HT1080 (cell line): ENCODE measurements around the gene EHMT2. TPM values are rescaled to one million over a fixed set of nuclear protein-coding genes. Genes with fewer than 3 reads are reported as not detected.
A peak's percentile ranks its signal among the peaks of the same experiment; 100 is the strongest.
"Not testable (repeated sequence)": the region's sequence is repeated elsewhere in the genome, so short reads cannot be mapped to it uniquely, and the experiment has no call there.

Experiments used
- DNase-seq: peaks from one replicate; pipeline ENCODE4 v3.0.0-alpha.2; 2015; ENCODE audit warnings: low read depth
- polyA plus RNA-seq, 2 experiments: library from polyadenylated mRNA; depleted of rRNA; stranded (reverse); fragments of >200 nt; gene quantifications; 2 replicates each; pipeline ENCODE4 v1.2.3, GENCODE V29; 2015
- total RNA-seq: library from RNA; depleted of rRNA; stranded (reverse); fragments of >200 nt; shearing (Covaris generic); gene quantifications from 2 replicates; pipeline ENCODE4 v1.2.3, GENCODE V29; 2014; rRNA removed

The EHMT2 gene
- 56.7 and 57.5 TPM in 2 replicates for total RNA-seq
- polyA plus RNA-seq (2015; cell fraction: cytosol; rRNA removed), result 32.2 and 34.3 TPM in 2 replicates
- 72.8 and 79.2 TPM in 2 replicates for polyA plus RNA-seq (2015; cell fraction: nucleus; rRNA removed)

DNA sequence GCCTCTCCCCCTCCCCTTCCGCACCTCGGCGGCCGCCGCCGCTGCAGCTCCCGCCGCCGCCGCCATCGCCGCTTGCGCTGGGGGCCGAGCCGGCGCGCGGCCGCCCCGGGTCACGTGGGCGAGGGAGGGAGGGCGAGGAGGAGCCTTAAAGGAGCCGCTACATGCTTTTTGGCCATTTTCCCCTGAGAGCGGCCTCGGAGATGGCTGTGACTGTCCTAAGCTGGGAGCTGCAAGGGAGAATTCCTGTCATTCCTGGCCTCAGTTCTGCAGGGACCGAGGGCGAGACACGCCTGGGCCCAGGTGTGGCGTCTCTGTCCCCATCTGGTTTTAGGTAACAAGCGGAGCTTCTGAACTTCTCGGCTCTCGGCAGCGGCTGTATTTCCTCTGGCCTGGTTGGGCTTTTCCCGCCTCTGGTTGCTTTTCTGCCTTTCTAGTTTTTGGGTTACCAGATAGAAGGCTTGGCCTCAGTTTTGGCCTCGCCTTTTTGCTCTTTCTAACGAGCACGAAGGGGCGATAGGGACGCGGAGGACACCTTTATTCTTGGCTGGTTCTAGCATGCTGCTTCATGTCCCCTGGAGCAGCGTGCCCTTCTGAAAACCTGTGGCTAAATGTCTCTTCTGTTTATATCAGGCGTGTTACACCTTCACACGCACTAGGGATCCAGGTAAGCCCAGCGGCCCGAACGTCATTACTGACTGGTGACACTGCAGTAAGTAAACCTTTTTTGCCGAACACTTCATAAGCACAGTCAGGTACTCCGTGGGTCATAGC lies at the start of gene EHMT2:
Gene EHMT2, minus strand, starts transcription at position 87 of the 771 bp plus-strand sequence. Its CDS starts 21 bp downstream, at position 66.
- peak; percentile 75 for DNase-seq

DNA sequence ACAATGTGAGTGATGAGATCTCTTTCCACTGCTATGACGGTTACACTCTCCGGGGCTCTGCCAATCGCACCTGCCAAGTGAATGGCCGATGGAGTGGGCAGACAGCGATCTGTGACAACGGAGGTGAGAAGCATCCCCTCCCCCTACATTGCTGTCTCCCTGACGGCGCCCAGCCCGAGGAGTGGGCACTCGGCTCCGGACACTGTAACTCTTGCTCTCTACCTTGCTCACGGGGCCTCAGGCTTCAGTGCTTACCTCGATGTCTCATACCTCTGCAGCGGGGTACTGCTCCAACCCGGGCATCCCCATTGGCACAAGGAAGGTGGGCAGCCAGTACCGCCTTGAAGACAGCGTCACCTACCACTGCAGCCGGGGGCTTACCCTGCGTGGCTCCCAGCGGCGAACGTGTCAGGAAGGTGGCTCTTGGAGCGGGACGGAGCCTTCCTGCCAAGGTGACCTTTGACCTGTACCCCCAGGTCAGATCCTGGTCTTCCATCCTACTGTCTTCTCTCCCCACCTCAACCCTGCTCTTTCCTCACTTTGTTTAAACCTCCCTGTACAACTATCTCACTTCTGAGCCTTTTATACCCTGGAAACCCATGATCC lies 49.7 kb upstream of the EHMT2 start:
- DNase-seq, result no peak

DNA sequence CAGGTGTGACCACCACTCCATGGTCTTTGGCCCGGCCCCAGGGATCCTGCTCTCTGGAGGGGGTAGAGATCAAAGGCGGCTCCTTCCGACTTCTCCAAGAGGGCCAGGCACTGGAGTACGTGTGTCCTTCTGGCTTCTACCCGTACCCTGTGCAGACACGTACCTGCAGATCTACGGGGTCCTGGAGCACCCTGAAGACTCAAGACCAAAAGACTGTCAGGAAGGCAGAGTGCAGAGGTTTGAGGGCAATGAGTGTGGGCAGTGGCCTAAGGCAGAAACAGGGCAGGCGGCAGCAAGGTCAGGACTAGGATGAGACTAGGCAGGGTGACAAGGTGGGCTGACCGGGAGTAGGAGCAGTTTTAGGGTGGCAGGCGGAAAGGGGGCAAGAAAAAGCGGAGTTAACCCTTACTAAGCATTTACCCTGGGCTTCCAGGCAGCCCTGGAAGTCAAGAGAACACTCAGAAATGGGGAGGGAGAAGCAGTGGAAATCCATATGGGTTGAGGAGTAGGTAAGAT lies 48.9 kb upstream of the EHMT2 start:
- DNase-seq, result no peak

DNA sequence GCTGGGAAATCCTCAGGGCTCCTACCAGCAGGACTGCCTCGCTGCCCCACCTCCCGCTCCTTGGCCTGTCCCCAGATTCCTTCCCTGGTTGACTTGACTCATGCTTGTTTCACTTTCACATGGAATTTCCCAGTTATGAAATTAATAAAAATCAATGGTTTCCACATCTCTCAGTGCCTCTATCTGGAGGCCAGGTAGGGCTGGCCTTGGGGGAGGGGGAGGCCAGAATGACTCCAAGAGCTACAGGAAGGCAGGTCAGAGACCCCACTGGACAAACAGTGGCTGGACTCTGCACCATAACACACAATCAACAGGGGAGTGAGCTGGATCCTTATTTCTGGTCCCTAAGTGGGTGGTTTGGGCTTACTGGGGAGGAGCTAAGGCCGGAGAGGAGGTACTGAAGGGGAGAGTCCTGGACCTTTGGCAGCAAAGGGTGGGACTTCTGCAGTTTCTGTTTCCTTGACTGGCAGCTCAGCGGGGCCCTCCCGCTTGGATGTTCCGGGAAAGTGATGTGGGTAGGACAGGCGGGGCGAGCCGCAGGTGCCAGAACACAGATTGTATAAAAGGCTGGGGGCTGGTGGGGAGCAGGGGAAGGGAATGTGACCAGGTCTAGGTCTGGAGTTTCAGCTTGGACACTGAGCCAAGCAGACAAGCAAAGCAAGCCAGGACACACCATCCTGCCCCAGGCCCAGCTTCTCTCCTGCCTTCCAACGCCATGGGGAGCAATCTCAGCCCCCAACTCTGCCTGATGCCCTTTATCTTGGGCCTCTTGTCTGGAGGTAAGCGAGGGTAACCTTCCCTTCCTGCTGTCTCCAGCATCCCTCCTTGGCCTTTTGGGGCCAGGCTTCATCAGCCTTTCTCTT lies 48.2 kb upstream of the EHMT2 start, which contains the start of gene CFB:
Gene CFB, plus strand, starts transcription at position 589 of the 863 bp plus-strand sequence. Its CDS starts 127 bp downstream, at position 716.
- peak; percentile 42 for DNase-seq

DNA sequence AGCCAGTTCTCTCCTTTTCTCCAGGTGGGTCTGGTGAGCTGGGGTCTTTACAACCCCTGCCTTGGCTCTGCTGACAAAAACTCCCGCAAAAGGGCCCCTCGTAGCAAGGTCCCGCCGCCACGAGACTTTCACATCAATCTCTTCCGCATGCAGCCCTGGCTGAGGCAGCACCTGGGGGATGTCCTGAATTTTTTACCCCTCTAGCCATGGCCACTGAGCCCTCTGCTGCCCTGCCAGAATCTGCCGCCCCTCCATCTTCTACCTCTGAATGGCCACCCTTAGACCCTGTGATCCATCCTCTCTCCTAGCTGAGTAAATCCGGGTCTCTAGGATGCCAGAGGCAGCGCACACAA lies 47.6 kb upstream of the EHMT2 start:
- DNase-seq, result no peak

DNA sequence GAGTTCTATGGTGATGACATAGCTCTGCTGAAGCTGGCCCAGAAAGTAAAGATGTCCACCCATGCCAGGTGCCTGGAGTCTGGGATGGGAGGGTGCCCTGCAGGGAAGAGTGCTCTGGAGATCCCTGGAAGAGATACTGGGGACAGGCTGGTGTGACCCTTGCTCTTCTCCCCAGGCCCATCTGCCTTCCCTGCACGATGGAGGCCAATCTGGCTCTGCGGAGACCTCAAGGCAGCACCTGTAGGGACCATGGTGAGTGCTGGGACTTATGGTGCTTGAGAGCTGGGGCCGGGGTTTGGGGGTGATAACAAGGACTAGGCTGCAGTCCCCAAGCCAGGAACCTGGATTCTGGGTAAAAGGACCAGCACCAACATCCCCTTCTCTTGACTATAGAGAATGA lies 46.2 kb upstream of the EHMT2 start:
- no peak for DNase-seq

DNA sequence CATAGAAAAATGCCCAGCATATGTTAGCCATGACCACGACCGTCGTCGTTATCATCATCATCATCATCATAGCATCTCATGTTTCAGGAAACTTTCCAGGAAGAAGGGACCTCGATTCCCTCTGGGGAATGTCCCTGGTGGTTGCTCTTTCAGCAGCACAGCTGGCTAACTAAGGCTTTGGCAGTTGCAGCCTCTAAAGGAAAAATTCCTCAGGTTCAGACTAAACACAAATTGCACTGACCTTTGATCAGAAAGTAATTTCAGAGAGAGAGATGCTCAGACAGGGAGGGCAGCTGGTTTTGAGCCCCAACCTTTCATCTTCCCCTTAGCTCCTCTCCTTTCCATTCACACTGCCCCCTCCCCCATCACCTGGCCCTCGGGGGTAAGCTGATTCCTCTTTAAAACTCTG lies 42.8 kb upstream of the EHMT2 start:
- DNase-seq, result peak; percentile 45

DNA sequence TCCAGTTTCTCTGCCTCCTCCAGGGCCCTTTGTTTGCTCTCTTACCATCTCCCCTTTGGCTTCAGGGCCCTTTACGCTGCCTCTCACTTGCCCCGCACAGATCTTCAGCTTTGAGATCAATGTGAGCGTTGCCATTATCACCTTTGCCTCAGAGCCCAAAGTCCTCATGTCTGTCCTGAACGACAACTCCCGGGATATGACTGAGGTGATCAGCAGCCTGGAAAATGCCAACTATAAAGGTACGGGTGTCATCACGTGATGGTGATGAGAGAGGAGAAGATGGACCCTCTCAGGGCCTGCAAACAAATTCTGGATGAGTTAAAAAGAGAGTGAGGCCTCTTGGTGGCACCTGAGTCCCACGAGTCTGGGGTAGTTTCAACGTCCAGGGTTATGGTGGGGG lies 38.3 kb upstream of the EHMT2 start:
- no peak for DNase-seq

DNA sequence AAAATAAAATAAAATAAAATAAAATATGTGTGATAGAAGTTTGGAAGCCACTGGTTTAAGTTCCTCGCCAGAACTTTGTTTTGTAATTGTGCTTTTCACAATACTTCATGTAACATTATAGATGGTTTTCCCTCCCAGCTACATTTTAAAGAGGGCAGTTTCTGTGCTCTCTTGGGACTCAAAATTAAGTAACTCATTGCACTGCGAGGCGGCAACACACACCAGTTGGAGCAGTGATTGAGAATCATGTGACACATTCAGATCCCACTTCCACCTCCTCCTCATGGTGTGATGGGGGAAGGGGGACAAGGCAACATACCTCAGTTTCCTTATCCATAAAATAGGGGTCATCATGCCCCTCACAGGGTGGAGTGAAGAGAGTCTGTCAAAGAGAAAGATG lies 37.5 kb upstream of the EHMT2 start:
- no peak for DNase-seq

DNA sequence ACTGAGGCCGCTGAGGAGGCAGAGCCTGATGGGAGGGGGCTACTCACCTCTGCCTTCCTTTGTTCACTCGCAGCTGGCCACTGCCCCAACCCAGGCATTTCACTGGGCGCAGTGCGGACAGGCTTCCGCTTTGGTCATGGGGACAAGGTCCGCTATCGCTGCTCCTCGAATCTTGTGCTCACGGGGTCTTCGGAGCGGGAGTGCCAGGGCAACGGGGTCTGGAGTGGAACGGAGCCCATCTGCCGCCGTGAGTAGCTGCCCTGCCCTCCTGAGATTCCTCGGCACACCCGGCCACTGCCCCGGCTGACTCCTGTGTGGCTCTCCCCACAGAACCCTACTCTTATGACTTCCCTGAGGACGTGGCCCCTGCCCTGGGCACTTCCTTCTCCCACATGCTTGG lies 36.0 kb upstream of the EHMT2 start:
- no peak for DNase-seq

DNA sequence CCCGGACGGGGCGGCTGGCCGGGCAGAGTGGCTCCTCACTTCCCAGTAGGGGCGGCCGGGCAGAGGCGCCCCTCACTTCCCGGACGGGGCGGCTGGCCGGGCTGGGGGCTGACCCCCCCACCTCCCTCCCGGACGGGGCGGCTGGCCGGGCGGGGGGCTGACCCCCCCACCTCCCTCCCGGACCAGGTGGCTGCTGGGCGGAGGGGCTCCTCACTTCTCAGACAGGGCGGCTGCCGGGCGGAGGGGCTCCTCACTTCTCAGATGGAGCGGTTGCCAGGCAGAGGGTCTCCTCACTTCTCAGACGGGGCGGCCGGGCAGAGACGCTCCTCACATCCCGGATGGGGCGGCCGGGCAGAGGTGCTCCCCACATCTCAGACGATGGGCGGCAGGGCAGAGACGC lies 34.6 kb upstream of the EHMT2 start:
- not testable (repeated sequence) for DNase-seq

DNA sequence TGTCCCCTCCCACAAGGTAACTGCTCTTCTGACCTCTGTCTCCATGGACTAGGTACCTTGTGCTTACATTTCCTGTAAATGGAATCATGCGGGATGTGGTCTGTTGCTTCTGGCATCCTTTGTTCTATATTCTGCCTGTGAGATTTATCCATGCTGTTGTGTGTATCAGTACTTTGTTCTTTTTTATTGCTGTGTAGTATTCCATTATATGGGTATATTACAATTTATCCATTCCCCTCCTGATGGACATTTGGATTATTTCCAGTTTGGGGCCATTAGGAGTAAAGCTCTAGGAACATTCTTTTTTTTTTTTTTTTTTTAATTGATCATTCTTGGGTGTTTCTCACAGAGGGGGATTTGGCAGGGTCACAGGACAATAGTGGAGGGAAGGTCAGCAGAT lies 33.5 kb upstream of the EHMT2 start:
- DNase-seq, result no peak

DNA sequence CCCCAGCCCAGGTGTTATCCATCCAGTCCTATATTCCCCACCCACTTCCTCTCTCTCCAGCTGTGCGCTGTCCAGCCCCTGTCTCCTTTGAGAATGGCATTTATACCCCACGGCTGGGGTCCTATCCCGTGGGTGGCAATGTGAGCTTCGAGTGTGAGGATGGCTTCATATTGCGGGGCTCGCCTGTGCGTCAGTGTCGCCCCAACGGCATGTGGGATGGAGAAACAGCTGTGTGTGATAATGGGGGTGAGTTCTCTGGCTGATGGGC lies 31.1 kb upstream of the EHMT2 start:
- no peak for DNase-seq

DNA sequence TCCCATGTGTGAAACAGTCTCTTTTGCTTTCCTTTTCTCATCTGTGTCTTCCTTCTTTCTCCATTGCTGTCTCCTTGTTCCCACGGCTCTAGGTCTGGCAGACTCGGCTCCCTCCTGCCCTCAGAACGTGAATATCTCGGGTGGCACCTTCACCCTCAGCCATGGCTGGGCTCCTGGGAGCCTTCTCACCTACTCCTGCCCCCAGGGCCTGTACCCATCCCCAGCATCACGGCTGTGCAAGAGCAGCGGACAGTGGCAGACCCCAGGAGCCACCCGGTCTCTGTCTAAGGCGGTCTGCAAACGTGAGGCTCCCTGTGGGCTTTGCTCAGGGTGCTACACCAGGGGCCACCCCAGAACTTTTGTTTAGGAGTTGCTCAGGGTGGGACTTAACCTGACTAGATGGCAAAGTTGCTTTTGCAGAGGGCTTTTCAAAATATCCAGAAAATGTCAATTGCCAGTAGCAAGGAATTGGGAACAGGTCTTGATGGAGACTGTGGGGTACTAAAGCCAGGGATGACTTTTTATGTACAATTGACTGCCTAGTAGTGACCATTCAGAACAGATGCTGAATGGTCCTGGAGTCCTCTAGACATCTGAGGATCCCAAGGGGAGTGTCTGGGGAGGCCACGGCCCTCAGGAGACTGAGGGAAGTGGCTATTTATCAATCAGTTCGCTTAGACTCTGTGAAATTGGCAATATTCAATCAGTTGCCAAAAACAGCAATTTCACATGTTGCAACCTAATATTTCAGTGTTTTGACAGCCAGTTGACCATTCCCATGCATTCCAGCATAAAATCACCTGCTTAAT lies 30.6 kb upstream of the EHMT2 start:
- no peak for DNase-seq

DNA sequence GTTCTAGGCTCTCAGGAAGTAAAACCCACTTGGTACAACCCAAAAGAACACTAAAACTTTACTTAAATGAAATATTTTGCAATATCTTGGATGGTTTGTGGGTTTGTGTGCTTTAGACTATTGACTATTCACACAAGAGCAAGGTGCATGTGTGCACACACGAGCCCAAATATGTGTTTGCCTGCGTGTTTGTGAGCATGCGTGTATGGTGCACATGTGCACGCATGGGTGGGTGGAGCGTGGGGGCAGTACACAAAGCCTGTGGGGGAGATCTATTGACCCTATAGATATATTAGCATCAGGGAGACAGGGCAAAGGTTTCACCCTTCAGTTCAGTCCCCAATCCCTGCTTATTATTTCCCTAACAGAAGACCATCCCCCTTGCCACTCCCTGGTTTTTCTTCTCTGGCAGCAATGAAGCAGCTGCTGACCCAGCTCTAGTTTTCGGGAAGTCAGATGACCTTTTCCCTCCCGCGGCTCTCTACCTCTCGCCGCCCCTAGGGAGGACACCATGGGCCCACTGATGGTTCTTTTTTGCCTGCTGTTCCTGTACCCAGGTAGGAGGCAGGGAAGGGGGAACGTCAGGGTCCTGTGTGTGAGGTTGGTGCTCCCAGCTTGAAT lies 29.9 kb upstream of the EHMT2 start, which contains the start of gene C2:
Gene C2, plus strand, starts transcription at position 476 of the 621 bp plus-strand sequence. Its CDS starts 36 bp downstream, at position 512.
- DNase-seq, result no peak

DNA sequence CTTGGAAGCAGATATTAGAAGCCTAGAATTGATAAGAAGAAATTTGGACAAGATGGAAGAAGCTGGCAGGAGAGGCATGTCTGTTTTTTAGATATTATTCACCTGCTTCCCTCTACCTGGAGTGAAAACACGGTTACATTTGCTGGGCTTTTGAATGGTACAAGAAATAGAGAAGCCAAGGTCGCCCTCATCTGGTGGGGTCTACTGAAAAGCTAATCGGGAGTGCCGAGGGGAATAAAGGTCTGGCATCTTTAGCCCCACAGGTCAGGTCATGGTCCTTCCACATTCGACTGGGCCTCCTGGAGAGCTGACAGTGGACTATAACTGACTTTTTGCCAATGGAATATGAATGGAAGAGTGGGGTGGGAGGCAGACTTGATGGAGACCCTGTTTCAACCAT lies 25.4 kb upstream of the EHMT2 start:
- DNase-seq, result no peak

DNA sequence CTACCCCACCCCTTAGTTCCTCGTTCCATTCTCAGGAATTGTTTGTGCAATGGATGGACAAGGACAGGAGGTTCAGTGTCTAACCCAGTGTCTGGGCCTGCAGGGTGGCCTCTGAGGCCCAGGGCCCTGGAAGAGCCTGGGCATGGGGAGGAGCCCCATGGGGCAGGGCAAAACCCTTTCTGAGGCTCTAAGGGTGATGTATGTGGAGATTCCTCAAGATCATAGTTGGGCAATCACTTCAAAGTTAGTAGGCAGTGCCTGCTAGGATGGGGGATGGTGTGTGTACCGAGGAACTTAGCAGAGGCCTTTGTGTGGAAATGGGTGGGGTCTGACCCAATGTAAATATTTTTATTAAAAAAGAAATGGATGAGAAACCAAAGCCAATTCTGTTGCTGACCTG lies 23.3 kb upstream of the EHMT2 start:
- DNase-seq, result no peak

DNA sequence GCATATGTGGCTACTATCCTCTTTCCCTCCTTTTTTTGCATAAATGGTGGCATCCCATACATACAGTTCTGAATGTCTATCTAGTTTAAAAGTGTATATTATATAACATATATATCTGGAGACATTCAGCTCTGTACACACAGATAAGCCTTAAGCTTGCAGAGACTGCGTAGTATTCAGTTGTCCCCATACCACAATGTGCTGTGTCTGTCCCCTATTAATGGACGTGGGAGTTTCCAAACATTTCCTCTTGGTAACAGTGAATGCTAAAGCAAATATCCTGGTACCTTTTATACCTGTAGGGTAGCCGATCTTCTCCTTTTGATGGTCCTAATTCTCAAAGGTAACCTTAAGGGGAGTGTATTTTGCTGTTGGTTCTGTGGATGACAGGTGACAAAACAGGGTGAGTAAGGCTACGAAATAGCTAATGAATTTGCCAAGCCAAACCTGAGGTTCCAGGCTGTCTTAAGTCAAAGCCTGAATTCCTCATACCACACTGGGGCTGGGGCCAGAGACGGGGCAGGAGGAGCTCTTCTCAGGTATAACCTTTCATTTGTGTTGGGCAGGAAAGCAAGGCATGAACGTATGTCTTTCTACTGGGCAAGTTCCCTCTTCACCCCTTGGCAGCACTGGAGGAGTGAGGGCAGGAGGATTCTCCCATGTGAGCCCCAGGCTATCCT lies 22.3 kb upstream of the EHMT2 start:
- no peak for DNase-seq

DNA sequence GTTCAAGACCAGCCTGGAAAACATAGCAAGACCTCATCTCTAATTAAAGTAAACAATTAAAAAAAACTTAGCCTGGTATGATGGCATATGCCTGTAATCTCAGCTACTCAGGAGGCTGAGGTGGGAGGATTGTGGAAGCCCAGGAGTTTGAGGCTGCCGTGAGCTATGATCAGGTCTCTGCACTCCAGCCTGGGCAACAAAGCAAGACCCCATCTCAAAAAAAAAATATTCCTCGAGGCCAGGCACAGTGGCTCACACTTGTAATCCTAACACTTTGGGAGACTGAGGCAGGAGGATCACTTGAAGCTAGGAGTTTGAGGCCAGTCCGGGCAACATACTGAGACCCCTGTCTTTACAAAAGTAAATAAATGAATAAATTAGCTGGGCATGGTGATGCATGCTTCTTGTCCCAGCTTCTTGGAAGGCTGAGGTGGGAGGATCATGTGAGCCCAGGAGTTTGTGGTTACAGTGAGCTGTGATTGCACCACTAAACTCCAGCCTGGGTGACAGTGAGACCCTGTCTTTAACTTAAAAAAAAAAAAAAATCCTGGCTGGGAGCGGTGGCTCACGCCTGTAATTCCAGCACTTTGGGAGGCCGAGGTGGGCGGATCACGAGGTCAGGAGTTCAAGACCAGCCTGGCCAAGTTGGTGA lies 20.7 kb upstream of the EHMT2 start:
- DNase-seq, result peak; percentile 31
